Measurements from ENCODE around the gene EMC1.

The EMC1 gene

GRCh38 chr1:19274636-19275035 is 23.3 kb upstream of the EMC1 start:
- no peak for TF ChIP-seq CEBPB (IDR thresholded peaks at IDR 0.05)
- TF ChIP-seq TAF1 (IDR thresholded peaks at IDR 0.05; ENCODE audit: low read depth): no peak
- TF ChIP-seq ZBTB7A (IDR thresholded peaks at IDR 0.05; ENCODE audit: low read depth): no peak
- no peak for TF ChIP-seq FOXM1 (IDR thresholded peaks at IDR 0.05; ENCODE audit: borderline replicate concordance, low read depth)
- TF ChIP-seq TCF12 (IDR thresholded peaks at IDR 0.05; ENCODE audit: low read depth): no peak
- no peak for TF ChIP-seq RAD21 (IDR thresholded peaks at IDR 0.05; ENCODE audit: low read depth)
- TF ChIP-seq CREB1 (IDR thresholded peaks at IDR 0.05; ENCODE audit: low read depth): no peak
- TF ChIP-seq, protein P1, sequence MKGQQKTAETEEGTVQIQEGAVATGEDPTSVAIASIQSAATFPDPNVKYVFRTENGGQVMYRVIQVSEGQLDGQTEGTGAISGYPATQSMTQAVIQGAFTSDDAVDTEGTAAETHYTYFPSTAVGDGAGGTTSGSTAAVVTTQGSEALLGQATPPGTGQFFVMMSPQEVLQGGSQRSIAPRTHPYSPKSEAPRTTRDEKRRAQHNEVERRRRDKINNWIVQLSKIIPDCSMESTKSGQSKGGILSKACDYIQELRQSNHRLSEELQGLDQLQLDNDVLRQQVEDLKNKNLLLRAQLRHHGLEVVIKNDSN (IDR thresholded peaks at IDR 0.05): no peak
- no peak for TF ChIP-seq EGR1 (IDR thresholded peaks at IDR 0.05)
- TF ChIP-seq YY1 (IDR thresholded peaks at IDR 0.05; ENCODE audit: low read depth): no peak
- no peak for TF ChIP-seq REST (IDR thresholded peaks at IDR 0.05; ENCODE audit: low read depth)
- no peak for TF ChIP-seq NFIC (IDR thresholded peaks at IDR 0.05)
- TF ChIP-seq, protein P2, sequence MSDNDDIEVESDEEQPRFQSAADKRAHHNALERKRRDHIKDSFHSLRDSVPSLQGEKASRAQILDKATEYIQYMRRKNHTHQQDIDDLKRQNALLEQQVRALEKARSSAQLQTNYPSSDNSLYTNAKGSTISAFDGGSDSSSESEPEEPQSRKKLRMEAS (IDR thresholded peaks at IDR 0.05): no peak
- no peak for TF ChIP-seq EP300 (IDR thresholded peaks at IDR 0.05; ENCODE audit: borderline replicate concordance)
- TF ChIP-seq TEAD4 (IDR thresholded peaks at IDR 0.05): no peak

DNA sequence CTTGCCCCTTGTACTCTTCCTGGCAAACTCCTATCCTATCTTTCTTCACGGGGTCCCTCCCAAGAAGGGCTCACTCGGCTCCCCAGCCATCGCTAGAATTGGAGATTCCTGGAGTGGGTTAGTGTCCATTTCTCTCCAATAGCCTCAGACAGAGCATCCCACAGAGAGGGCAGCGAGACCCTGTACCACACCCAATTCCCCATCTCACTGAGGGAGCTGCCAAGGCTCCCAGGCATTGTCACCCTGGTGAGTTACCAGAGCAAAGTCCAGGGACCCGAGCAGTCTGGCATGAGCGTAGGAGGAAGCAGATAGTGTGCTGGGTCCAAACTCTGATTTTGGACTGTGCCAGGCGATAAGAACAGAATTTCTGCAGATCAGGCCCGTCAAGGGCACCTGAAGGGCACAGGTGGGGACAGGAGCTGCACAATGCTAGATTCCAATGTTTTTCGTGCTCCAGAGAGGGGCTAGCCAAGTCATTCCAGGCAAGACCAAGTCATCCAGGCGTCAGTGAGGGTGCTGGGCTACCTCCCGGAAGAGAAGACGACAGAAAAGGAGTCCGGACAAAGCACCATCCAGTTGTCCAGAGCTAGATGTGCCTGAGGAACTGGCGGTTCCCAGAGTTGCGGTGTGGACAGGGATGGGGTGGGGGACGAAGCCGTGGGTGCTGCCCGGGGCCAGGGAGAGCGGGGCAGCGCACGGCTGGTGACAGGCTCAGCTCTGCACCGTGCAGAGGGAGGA is 22.0 kb upstream of the EMC1 start:
- TF ChIP-seq, protein P2 (IDR thresholded peaks at IDR 0.05): no peak
- TF ChIP-seq REST (IDR thresholded peaks at IDR 0.05; ENCODE audit: low read depth) (no peak), EGR1 (IDR thresholded peaks at IDR 0.05) (no peak), TCF12 (IDR thresholded peaks at IDR 0.05; ENCODE audit: low read depth) (no peak), NFIC (IDR thresholded peaks at IDR 0.05) (no peak), TAF1 (IDR thresholded peaks at IDR 0.05; ENCODE audit: low read depth) (no peak), CEBPB (IDR thresholded peaks at IDR 0.05) (no peak), FOXM1 (IDR thresholded peaks at IDR 0.05; ENCODE audit: borderline replicate concordance, low read depth) (no peak)

- TF ChIP-seq EGR1 (IDR thresholded peaks at IDR 0.05) (no peak), TEAD4 (IDR thresholded peaks at IDR 0.05) (no peak)
Measured at GRCh38 chr1:19272064-19272463, 20.7 kb upstream of the EMC1 start.

GRCh38 chr1:19268445-19268844 is 17.1 kb upstream of the EMC1 start:
- TF ChIP-seq, protein P1 (IDR thresholded peaks at IDR 0.05): no peak
- TF ChIP-seq YY1 (IDR thresholded peaks at IDR 0.05; ENCODE audit: low read depth): no peak
- no peak for TF ChIP-seq EGR1 (IDR thresholded peaks at IDR 0.05)
- no peak for TF ChIP-seq ZBTB7A (IDR thresholded peaks at IDR 0.05; ENCODE audit: low read depth)
- TF ChIP-seq TAF1 (IDR thresholded peaks at IDR 0.05; ENCODE audit: low read depth): no peak
- no peak for TF ChIP-seq RAD21 (IDR thresholded peaks at IDR 0.05; ENCODE audit: low read depth)
- no peak for TF ChIP-seq CREB1 (IDR thresholded peaks at IDR 0.05; ENCODE audit: low read depth)
- no peak for TF ChIP-seq NFIC (IDR thresholded peaks at IDR 0.05)
- no peak for TF ChIP-seq CEBPB (IDR thresholded peaks at IDR 0.05)
- no peak for TF ChIP-seq EP300 (IDR thresholded peaks at IDR 0.05; ENCODE audit: borderline replicate concordance)
- TF ChIP-seq REST (IDR thresholded peaks at IDR 0.05; ENCODE audit: low read depth): no peak
- TF ChIP-seq TCF12 (IDR thresholded peaks at IDR 0.05; ENCODE audit: low read depth): no peak
- TF ChIP-seq TEAD4 (IDR thresholded peaks at IDR 0.05): no peak
